GM19035 (cell line): ENCODE data around the gene PCNX3.

Experiments used
- ATAC-seq: cut with Tn5 transposase; IDR thresholded peaks from one replicate; pipeline ENCODE4 v1.9.1; 2021; ENCODE audit not compliant: unreplicated experiment

The PCNX3 gene

GRCh38 chr11:65618763-65619162, 3.2 kb downstream of the PCNX3 start:
- no peak for ATAC-seq

GRCh38 chr11:65619281-65619928, 3.8 kb downstream of the PCNX3 start:
- ATAC-seq = no peak

- ATAC-seq = no peak
These were observed 5.1 kb downstream of the PCNX3 start for GRCh38 chr11:65620666-65621065.

GRCh38 chr11:65621460-65621859, 5.9 kb downstream of the PCNX3 start:
- ATAC-seq = no peak

GRCh38 chr11:65622011-65622410, 6.4 kb downstream of the PCNX3 start:
- no peak for ATAC-seq

- no peak for ATAC-seq
These were observed 7.6 kb downstream of the PCNX3 start for GRCh38 chr11:65623177-65623576.

- no peak for ATAC-seq
These were observed 8.5 kb downstream of the PCNX3 start for GRCh38 chr11:65623852-65624616.

- ATAC-seq = no peak
These were observed 9.5 kb downstream of the PCNX3 start for GRCh38 chr11:65624931-65625627.

- no peak for ATAC-seq
These were observed 10.2 kb downstream of the PCNX3 start for GRCh38 chr11:65625628-65626342.

GRCh38 chr11:65627202-65627601, 11.6 kb downstream of the PCNX3 start:
- ATAC-seq = no peak

- ATAC-seq = no peak
These were observed 14.0 kb downstream of the PCNX3 start for GRCh38 chr11:65629579-65629978.

- no peak for ATAC-seq
These were observed 14.6 kb downstream of the PCNX3 start for GRCh38 chr11:65630215-65630614.

- ATAC-seq = no peak
These were observed 18.0 kb downstream of the PCNX3 start for GRCh38 chr11:65633390-65634108.

- no peak for ATAC-seq
These were observed 18.5 kb downstream of the PCNX3 start for GRCh38 chr11:65634109-65634436.

- ATAC-seq = no peak
These were observed 18.9 kb downstream of the PCNX3 start for GRCh38 chr11:65634440-65634839.

- ATAC-seq = no peak
These were observed 19.5 kb downstream of the PCNX3 start for GRCh38 chr11:65634905-65635731.

- no peak for ATAC-seq
These were observed 20.8 kb downstream of the PCNX3 start for GRCh38 chr11:65636108-65637031.

- ATAC-seq = no peak
These were observed 21.5 kb downstream of the PCNX3 start for GRCh38 chr11:65637032-65637557.
